Measurements from ENCODE around the gene RTL5. TPM values are rescaled to one million over a fixed set of nuclear protein-coding genes. Genes with fewer than 3 reads are reported as not detected.
A peak's percentile ranks its signal among the peaks of the same experiment; 100 is the strongest.

The RTL5 gene
- total and polyA plus RNA-seq, 2 donors (not counting 1 experiment from before 2014, with no cell fraction given), result 4.2 to 4.5 TPM

GRCh38 chrX:72143609-72143907, 11.8 kb upstream of the RTL5 start:
- TF ChIP-seq CTCF (conservative IDR thresholded peaks at IDR 0.05 in 1 of 2, IDR thresholded peaks at IDR 0.05 in 1 of 2; ENCODE audit: low read depth in 1 of 2, low read length in 2 of 2) (no peak), EZH2 (IDR thresholded peaks at IDR 0.05; ENCODE audit: low read length, missing control alignments) (no peak)
- no peaks in the 10 kb centered on the region for H3K27me3 ChIP-seq (ENCODE audit: control insufficient read depth, insufficient read depth, low read length)
- H3K9me3 ChIP-seq (ENCODE audit: control insufficient read depth, insufficient read depth, low read depth, low read length), result no peaks in the 10 kb centered on the region
- no peak overlapping the region for H3K4me2 ChIP-seq (ENCODE audit: extremely low read depth, insufficient read depth, low read length)
- H3K27ac ChIP-seq (ENCODE audit: insufficient read depth, low read length), result no peak overlapping the region
- H4K20me1 ChIP-seq (ENCODE audit: control insufficient read depth, extremely low read depth, insufficient read depth, low read length), result no peaks in the 10 kb centered on the region
- H3K36me3 ChIP-seq (ENCODE audit: control insufficient read depth, insufficient read depth, low read length), result no peaks in the 10 kb centered on the region
- DNase-seq (ENCODE audit: low read depth in 2 of 2), result no peak
- H3K4me1 ChIP-seq (ENCODE audit: control insufficient read depth, extremely low read depth, insufficient read depth, low read length), result no peaks in the 10 kb centered on the region
- no peak overlapping the region for H3K9ac ChIP-seq (ENCODE audit: insufficient read depth, low read length)
- no peak overlapping the region for H2AFZ ChIP-seq (ENCODE audit: low read length)
- no peak overlapping the region for H3K4me3 ChIP-seq (replicated peaks in 1 of 4; ENCODE audit: control extremely low read depth in 1 of 4, insufficient read depth in 1 of 4, low read depth in 3 of 4, low read length in 4 of 4)
- H3K79me2 ChIP-seq (ENCODE audit: control insufficient read depth, insufficient read depth, low read length), result no peaks in the 10 kb centered on the region

GRCh38 chrX:72142794-72143608, 11.3 kb upstream of the RTL5 start:
- no peak overlapping the region for H3K27ac ChIP-seq (ENCODE audit: insufficient read depth, low read length)
- no peak overlapping the region for H3K4me3 ChIP-seq (replicated peaks in 1 of 4; ENCODE audit: control extremely low read depth in 1 of 4, insufficient read depth in 1 of 4, low read depth in 3 of 4, low read length in 4 of 4)
- H3K4me2 ChIP-seq (ENCODE audit: extremely low read depth, insufficient read depth, low read length), result no peak overlapping the region
- no peaks in the 10 kb centered on the region for H3K79me2 ChIP-seq (ENCODE audit: control insufficient read depth, insufficient read depth, low read length)
- H3K27me3 ChIP-seq (ENCODE audit: control insufficient read depth, insufficient read depth, low read length), result no peaks in the 10 kb centered on the region
- DNase-seq (ENCODE audit: low read depth in 2 of 2), result no peak
- H3K9ac ChIP-seq (ENCODE audit: insufficient read depth, low read length), result no peak overlapping the region
- no peak for TF ChIP-seq CTCF (conservative IDR thresholded peaks at IDR 0.05 in 1 of 2, IDR thresholded peaks at IDR 0.05 in 1 of 2; ENCODE audit: low read depth in 1 of 2, low read length in 2 of 2)
- TF ChIP-seq EZH2 (IDR thresholded peaks at IDR 0.05; ENCODE audit: low read length, missing control alignments), result no peak
- H3K9me3 ChIP-seq (ENCODE audit: control insufficient read depth, insufficient read depth, low read depth, low read length), result no peaks in the 10 kb centered on the region
- H3K4me1 ChIP-seq (ENCODE audit: control insufficient read depth, extremely low read depth, insufficient read depth, low read length), result no peaks in the 10 kb centered on the region
- H2AFZ ChIP-seq (ENCODE audit: low read length), result no peak overlapping the region
- H3K36me3 ChIP-seq (ENCODE audit: control insufficient read depth, insufficient read depth, low read length), result no peaks in the 10 kb centered on the region
- no peaks in the 10 kb centered on the region for H4K20me1 ChIP-seq (ENCODE audit: control insufficient read depth, extremely low read depth, insufficient read depth, low read length)

DNA sequence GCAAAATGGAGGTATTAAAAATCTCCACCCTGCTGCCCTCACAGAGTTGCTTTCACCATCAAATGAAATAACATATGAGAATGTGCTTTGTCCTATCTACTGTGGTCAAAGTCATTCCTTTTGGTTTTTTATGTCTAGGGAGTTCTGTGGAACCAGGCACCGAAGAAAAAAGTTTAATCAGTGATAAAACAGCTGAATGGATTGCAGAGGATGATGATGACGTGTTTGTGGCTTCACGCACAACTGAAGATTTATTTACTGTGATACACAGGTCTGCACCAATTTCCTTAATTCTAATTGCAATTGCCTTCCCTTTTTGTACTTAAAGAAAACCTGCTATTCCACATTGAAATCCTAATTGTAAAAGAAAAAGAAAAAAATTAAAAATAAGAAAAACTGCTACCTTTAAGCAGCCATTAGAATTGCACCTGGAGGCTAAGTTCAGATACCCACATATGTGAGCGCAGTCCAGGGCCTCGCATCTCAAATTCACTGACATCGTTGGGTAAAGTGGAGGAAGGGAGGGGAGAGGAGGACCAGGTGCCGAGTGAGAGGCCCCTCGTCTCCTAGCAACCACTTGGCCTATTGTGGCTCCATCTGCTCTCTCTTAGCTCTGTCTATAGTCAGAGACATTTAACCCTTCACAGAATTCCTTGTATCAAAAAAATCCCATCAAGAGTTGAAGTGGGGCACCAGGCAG, 10.5 kb upstream of the RTL5 start:
- Histone ChIP-seq H3K4me3 (replicated peaks in 1 of 4; ENCODE audit: control extremely low read depth in 1 of 4, insufficient read depth in 1 of 4, low read depth in 3 of 4, low read length in 4 of 4) (no peak overlapping the region), H4K20me1 (ENCODE audit: control insufficient read depth, extremely low read depth, insufficient read depth, low read length) (no peaks in the 10 kb centered on the region), H3K27ac (ENCODE audit: insufficient read depth, low read length) (no peak overlapping the region), H3K4me2 (ENCODE audit: extremely low read depth, insufficient read depth, low read length) (no peak overlapping the region), H3K36me3 (ENCODE audit: control insufficient read depth, insufficient read depth, low read length) (no peaks in the 10 kb centered on the region), H3K9me3 (ENCODE audit: control insufficient read depth, insufficient read depth, low read depth, low read length) (no peaks in the 10 kb centered on the region), H3K4me1 (ENCODE audit: control insufficient read depth, extremely low read depth, insufficient read depth, low read length) (no peaks in the 10 kb centered on the region), H3K9ac (ENCODE audit: insufficient read depth, low read length) (no peak overlapping the region), H2AFZ (ENCODE audit: low read length) (no peak overlapping the region), H3K27me3 (ENCODE audit: control insufficient read depth, insufficient read depth, low read length) (no peaks in the 10 kb centered on the region), H3K79me2 (ENCODE audit: control insufficient read depth, insufficient read depth, low read length) (no peaks in the 10 kb centered on the region)
- DNase-seq (ENCODE audit: low read depth in 2 of 2), result peak in 1 of 2 donors; percentile 60
- no peak for TF ChIP-seq EZH2 (IDR thresholded peaks at IDR 0.05; ENCODE audit: low read length, missing control alignments)
- TF ChIP-seq CTCF (conservative IDR thresholded peaks at IDR 0.05 in 1 of 2, IDR thresholded peaks at IDR 0.05 in 1 of 2; ENCODE audit: low read depth in 1 of 2, low read length in 2 of 2), result no peak
